OCI-LY1 (cell line): ENCODE data around the gene UMODL1.

Experiments
- H2AFZ ChIP-seq: fragments of 200-600 bp; sonication (generic), shearing (Covaris generic); 2 replicates; pipeline ENCODE4 v1.6.0; 2014; ENCODE audit warnings: antibody characterized with exemption, mild to moderate bottlenecking, low read length
- H3F3A ChIP-seq: fragments of 200-600 bp; sonication (generic), shearing (Covaris generic); 2 replicates; pipeline ENCODE4 v1.6.0; 2014; ENCODE audit warnings: mild to moderate bottlenecking, antibody characterized with exemption, low read length, moderate library complexity; ENCODE audit not compliant: insufficient read depth
- H3K27ac ChIP-seq: fragments of 200-600 bp; sonication (generic); 2 replicates; pipeline ENCODE4 v1.5.1; 2014; ENCODE audit warnings: low read length, mixed run types, mild to moderate bottlenecking, low read depth; ENCODE audit not compliant: poor library complexity, severe bottlenecking
- H3K27me3 ChIP-seq: fragments of 200-600 bp; sonication (generic); 2 replicates; pipeline ENCODE4 v1.6.0; 2014; ENCODE audit warnings: antibody characterized with exemption, mild to moderate bottlenecking, low read length, moderate library complexity; ENCODE audit not compliant: insufficient read depth
- H3K36me3 ChIP-seq: fragments of 200-600 bp; sonication (generic); 2 replicates; pipeline ENCODE4 v1.6.1; 2014; ENCODE audit warnings: mild to moderate bottlenecking, antibody characterized with exemption, low read length, moderate library complexity, mixed read lengths; ENCODE audit not compliant: insufficient read depth
- H3K4me1 ChIP-seq: fragments of 200-600 bp; sonication (generic); 2 replicates; pipeline ENCODE4 v1.5.1; 2014; ENCODE audit warnings: mild to moderate bottlenecking, low read length, moderate library complexity; ENCODE audit not compliant: insufficient read depth, severe bottlenecking
- H3K4me2 ChIP-seq: fragments of 200-600 bp; sonication (generic), shearing (Covaris generic); 2 replicates; pipeline ENCODE4 v1.6.1; 2014; ENCODE audit warnings: low read length
- H3K4me3 ChIP-seq: fragments of 200-600 bp; sonication (generic); 2 replicates; pipeline ENCODE4 v1.5.1; 2014; ENCODE audit warnings: low read length, low read depth, mild to moderate bottlenecking, mixed read lengths; ENCODE audit not compliant: poor library complexity, severe bottlenecking
- H3K79me2 ChIP-seq: fragments of 200-600 bp; shearing (Covaris generic); 2 replicates; pipeline ENCODE4 v1.6.1; 2016; ENCODE audit warnings: mixed run types, low read length, mixed read lengths; ENCODE audit not compliant: insufficient read depth
- H3K9ac ChIP-seq: fragments of 200-600 bp; sonication (generic), shearing (Covaris generic); 2 replicates; pipeline ENCODE4 v1.6.1; 2014; ENCODE audit warnings: mild to moderate bottlenecking, low read length, mixed read lengths
- H3K9me2 ChIP-seq: fragments of 200-600 bp; sonication (generic), shearing (Covaris generic); 2 replicates; pipeline ENCODE4 v1.6.1; 2014; ENCODE audit warnings: low read depth, mild to moderate bottlenecking, low read length, mixed read lengths
- H3K9me3 ChIP-seq: fragments of 200-600 bp; shearing (Covaris generic); 2 replicates; pipeline ENCODE4 v1.6.1; 2014; ENCODE audit warnings: low read length, mixed read lengths
- H4K20me1 ChIP-seq: fragments of 200-600 bp; sonication (generic), shearing (Covaris generic); 2 replicates; pipeline ENCODE4 v1.6.0; 2016; ENCODE audit warnings: mild to moderate bottlenecking, low read length; ENCODE audit not compliant: insufficient read depth
- EZH2 ChIP-seq: fragments of 200-600 bp; sonication (generic), shearing (Covaris generic); IDR thresholded peaks from 2 replicates; pipeline ENCODE4 v1.8.0; 2017; ENCODE audit warnings: borderline replicate concordance, mixed run types, mild to moderate bottlenecking, antibody characterized with exemption, low read length, moderate library complexity, mixed read lengths
- TF ChIP-seq, protein P1 (sequence below): fragments of 200-600 bp; sonication (generic), shearing (Covaris generic); IDR thresholded peaks from 2 replicates; pipeline ENCODE4 v1.5.1; 2017; ENCODE audit warnings: mild to moderate bottlenecking, antibody characterized with exemption, low read length, moderate library complexity, mixed read lengths

The UMODL1 gene

DNA sequence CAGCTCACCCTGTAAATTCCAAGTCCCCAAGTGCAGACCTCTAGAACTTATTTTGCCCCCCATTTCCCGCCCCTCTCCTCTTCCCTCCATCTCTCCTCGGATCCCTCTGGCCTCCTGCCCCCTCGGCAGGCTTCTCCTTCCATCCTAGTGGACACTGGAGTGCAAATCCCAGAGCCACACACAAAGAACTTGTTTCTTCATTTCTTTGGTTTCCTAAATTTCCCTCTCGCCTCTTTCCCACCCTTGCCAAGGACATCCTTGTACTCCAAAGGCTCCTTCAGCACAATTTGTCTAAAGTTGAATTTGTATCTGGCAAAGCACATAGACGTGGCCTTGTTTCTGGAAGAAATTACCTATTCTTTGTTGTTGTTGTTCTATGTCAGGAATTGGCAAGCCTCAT, 17.5 kb downstream of the UMODL1 start:
- Histone ChIP-seq H3K4me1 (peaks cover 57% of the 10 kb centered on the region), H3K79me2 (no peaks in the 10 kb centered on the region), H3K4me2 (no peak overlapping the region), H2AFZ (no peak overlapping the region), H3F3A (no peaks in the 10 kb centered on the region), H3K27me3 (peaks cover 13% of the 10 kb centered on the region; the same call in 1 of the 2 replicates), H4K20me1 (no peaks in the 10 kb centered on the region), H3K9me2 (no peaks in the 10 kb centered on the region), H3K36me3 (no peaks in the 10 kb centered on the region), H3K9ac (no peak overlapping the region), H3K9me3 (no peaks in the 10 kb centered on the region), H3K27ac (no peak overlapping the region), H3K4me3 (no peak overlapping the region)
- TF ChIP-seq, protein P1, sequence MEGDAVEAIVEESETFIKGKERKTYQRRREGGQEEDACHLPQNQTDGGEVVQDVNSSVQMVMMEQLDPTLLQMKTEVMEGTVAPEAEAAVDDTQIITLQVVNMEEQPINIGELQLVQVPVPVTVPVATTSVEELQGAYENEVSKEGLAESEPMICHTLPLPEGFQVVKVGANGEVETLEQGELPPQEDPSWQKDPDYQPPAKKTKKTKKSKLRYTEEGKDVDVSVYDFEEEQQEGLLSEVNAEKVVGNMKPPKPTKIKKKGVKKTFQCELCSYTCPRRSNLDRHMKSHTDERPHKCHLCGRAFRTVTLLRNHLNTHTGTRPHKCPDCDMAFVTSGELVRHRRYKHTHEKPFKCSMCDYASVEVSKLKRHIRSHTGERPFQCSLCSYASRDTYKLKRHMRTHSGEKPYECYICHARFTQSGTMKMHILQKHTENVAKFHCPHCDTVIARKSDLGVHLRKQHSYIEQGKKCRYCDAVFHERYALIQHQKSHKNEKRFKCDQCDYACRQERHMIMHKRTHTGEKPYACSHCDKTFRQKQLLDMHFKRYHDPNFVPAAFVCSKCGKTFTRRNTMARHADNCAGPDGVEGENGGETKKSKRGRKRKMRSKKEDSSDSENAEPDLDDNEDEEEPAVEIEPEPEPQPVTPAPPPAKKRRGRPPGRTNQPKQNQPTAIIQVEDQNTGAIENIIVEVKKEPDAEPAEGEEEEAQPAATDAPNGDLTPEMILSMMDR = no peak
- TF ChIP-seq EZH2 = no peak

DNA sequence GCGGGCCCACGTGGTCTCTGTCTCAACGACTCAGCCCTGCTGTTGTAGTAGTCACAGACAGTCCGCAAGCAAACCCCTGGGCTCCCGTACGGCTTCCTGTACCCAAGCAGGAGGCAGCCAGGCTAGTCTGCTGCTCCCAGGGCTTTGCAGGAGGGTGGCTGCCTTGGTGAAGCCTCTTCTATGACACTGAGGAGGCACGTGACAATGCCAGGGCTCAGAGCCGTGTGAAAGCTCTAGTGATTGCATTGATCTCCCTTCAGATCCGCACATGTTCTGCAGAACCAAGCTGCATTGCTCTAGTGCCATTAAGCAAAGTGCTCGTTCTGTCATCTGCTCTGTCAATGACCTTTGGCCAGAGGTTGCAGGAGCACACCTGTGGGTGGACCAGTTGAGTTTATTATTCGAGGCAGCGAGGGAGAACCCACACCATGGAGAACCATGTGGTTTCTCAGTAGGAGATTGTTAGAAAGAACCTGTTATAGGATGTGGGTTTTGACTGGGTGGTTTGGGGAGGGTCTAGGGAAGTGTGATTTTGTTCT, 18.0 kb downstream of the UMODL1 start:
- H3K36me3 ChIP-seq = no peaks in the 10 kb centered on the region; the same call in 1 of the 2 replicates
- H3K79me2 ChIP-seq = no peaks in the 10 kb centered on the region
- H3K27ac ChIP-seq = no peak overlapping the region
- H2AFZ ChIP-seq = no peak overlapping the region
- H3F3A ChIP-seq = no peaks in the 10 kb centered on the region
- H3K4me3 ChIP-seq = no peak overlapping the region
- peaks cover 13% of the 10 kb centered on the region; the same call in 1 of the 2 replicates for H3K27me3 ChIP-seq
- TF ChIP-seq, protein P1 = no peak
- TF ChIP-seq EZH2 = no peak
- H3K4me1 ChIP-seq = peaks cover 52% of the 10 kb centered on the region
- no peak overlapping the region for H3K9ac ChIP-seq
- no peaks in the 10 kb centered on the region for H3K9me3 ChIP-seq
- H3K9me2 ChIP-seq = no peaks in the 10 kb centered on the region
- H3K4me2 ChIP-seq = no peak overlapping the region
- H4K20me1 ChIP-seq = no peaks in the 10 kb centered on the region

DNA sequence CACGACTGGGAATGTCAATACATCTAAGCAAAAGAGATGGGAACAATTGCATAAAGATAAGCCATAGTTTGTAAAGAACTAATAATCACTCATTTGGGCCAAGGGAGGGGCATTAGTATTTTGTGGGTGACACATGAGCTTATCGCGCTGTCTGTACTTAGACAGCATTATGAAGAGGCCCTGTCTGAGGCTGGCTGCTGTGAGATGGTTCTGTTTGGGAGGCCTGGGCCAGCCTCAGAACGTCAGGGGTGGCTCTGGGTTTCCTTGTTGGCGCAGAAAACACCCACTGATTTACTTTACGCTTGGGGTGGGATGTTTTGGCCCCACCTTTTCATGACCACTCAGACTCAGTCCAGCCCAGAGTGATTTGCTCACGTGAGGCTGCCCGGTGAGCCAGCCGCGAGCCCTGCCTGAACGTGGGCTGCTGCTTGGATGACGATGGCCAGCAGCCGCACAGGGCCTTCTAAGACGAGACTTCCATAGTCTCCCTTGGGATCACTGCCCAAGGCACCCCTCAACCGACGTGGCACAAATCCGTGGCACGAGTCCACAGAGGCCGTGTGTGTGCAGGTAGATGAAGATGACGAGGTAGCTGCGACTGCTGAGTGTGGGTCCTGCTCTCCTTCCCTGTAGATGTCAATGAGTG, 18.7 kb downstream of the UMODL1 start:
- H4K20me1 ChIP-seq = no peaks in the 10 kb centered on the region
- H3K36me3 ChIP-seq = no peaks in the 10 kb centered on the region; the same call in 1 of the 2 replicates
- peaks cover 13% of the 10 kb centered on the region; the same call in 1 of the 2 replicates for H3K27me3 ChIP-seq
- TF ChIP-seq EZH2 = no peak
- TF ChIP-seq, protein P1 = no peak
- H3K9me3 ChIP-seq = no peaks in the 10 kb centered on the region
- peaks cover 48% of the 10 kb centered on the region for H3K4me1 ChIP-seq
- H3K9me2 ChIP-seq = no peaks in the 10 kb centered on the region
- H3K27ac ChIP-seq = no peak overlapping the region
- no peak overlapping the region for H3K9ac ChIP-seq
- no peak overlapping the region for H3K4me3 ChIP-seq
- no peaks in the 10 kb centered on the region for H3F3A ChIP-seq
- H3K79me2 ChIP-seq = no peaks in the 10 kb centered on the region
- no peak overlapping the region for H3K4me2 ChIP-seq
- H2AFZ ChIP-seq = no peak overlapping the region
